Peyer's patch (tissue), 4 donors: ENCODE measurements around the gene POU2AF1. TPM values are rescaled to one million over a fixed set of nuclear protein-coding genes. Genes with fewer than 3 reads are reported as not detected.

Experiments
- DNase-seq, 3 donors: peaks; one replicate each; pipeline ENCODE4 v3.0.0-alpha.2; 2017 to 2019
- H3K27ac ChIP-seq, 4 donors: fragments of 200-600 bp; sonication (generic); one replicate each; pipeline ENCODE4 v1.5.1; 2016 to 2019
- H3K27me3 ChIP-seq, 2 donors: fragments of 200-600 bp; sonication (generic); one replicate each; pipeline ENCODE4 v1.5.1; 2019
- H3K36me3 ChIP-seq, 3 donors: fragments of 200-600 bp; sonication (generic); one replicate each; pipeline ENCODE4 v1.5.1; 2016 to 2019
- H3K4me1 ChIP-seq, 4 donors: fragments of 200-600 bp; sonication (generic); one replicate each; pipeline ENCODE4 v1.5.1; 2016 to 2019
- H3K4me3 ChIP-seq, 4 donors: fragments of 200-600 bp; sonication (generic); 1 replicate in 3 of 4; 2 replicates in 1 of 4; pipeline ENCODE4 v1.5.1; 2016 to 2019; ENCODE audit warnings: mild to moderate bottlenecking in 1 of 4
- H3K9me3 ChIP-seq, 4 donors: fragments of 200-600 bp; sonication (generic); one replicate each; pipeline ENCODE4 v1.5.1; 2016 to 2019; ENCODE audit warnings: mild to moderate bottlenecking in 1 of 4
- POLR2A ChIP-seq, 2 donors: fragments of 450-650 bp; IDR thresholded peaks; one replicate each; pipeline ENCODE4 v1.5.1; 2017; ENCODE audit warnings: antibody characterized with exemption in 2 of 2, mild to moderate bottlenecking in 2 of 2, moderate library complexity in 2 of 2
- total RNA-seq, 4 donors: library from RNA; depleted of rRNA; stranded (reverse); fragments of >200 nt; gene quantifications; one replicate each; pipeline ENCODE4 v1.1.0, GENCODE V29; 2016
- TF ChIP-seq, protein P1 (sequence below), 6 experiments: fragments of 450-650 bp in 4 of 6; fragments of 200-600 bp in 2 of 6; sonication (generic) in 1 of 6; IDR thresholded peaks; one replicate each; pipeline ENCODE4 v1.5.1; 2017 to 2019; ENCODE audit warnings: antibody characterized with exemption in 6 of 6, mild to moderate bottlenecking in 3 of 6, moderate library complexity in 1 of 6

The POU2AF1 gene
- total RNA-seq, 4 donors from 2014 or later: 5.0 to 33.0 (median 5.4) TPM

DNA sequence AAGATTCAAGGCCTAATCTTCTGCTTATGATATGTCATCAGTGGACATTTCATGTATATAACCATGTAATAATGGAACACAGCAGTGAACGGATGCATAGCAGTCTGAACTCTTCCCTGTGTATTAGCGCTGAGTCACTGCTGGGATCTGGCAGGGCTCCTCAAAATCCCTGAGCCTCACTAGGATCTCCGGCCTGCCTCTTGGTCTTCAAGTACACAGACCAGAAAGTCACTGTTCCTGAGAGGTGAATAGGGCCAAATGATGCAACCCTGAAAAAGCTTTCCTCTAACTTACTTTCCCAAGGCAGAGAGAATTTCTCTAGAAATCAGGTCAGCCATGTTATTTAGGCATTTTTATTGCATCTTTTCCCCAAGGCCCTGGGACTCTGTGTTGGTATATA, 35.0 kb downstream of the POU2AF1 start:
- H3K36me3 ChIP-seq: no peaks in the 10 kb centered on the region
- H3K27me3 ChIP-seq: no peaks in the 10 kb centered on the region
- no peaks in the 10 kb centered on the region for H3K9me3 ChIP-seq
- no peak overlapping the region for H3K4me3 ChIP-seq
- no peak overlapping the region for H3K27ac ChIP-seq
- no peak for TF ChIP-seq POLR2A (IDR thresholded peaks at IDR 0.05)
- TF ChIP-seq, protein P1, sequence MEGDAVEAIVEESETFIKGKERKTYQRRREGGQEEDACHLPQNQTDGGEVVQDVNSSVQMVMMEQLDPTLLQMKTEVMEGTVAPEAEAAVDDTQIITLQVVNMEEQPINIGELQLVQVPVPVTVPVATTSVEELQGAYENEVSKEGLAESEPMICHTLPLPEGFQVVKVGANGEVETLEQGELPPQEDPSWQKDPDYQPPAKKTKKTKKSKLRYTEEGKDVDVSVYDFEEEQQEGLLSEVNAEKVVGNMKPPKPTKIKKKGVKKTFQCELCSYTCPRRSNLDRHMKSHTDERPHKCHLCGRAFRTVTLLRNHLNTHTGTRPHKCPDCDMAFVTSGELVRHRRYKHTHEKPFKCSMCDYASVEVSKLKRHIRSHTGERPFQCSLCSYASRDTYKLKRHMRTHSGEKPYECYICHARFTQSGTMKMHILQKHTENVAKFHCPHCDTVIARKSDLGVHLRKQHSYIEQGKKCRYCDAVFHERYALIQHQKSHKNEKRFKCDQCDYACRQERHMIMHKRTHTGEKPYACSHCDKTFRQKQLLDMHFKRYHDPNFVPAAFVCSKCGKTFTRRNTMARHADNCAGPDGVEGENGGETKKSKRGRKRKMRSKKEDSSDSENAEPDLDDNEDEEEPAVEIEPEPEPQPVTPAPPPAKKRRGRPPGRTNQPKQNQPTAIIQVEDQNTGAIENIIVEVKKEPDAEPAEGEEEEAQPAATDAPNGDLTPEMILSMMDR (IDR thresholded peaks at IDR 0.05): no peak
- H3K4me1 ChIP-seq: no peaks in the 10 kb centered on the region
- DNase-seq: no peak

DNA sequence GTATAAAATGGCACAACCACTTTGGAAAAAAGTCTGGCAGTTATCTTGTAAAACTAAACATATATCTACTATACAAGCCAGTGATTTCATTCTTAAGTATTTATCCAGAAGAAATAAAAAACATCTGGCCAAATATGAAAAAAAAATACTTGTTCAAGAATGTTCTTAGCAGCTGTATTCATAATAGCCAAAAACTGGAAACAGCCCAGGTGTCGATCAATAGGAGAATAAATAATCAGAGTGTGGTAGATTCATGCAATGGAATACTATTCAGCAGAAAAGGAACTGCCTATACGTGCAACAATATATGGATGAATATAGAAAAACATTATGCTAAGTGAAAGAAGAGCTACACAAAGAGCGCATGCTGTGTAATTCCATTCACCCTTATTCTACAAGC, 36.7 kb downstream of the POU2AF1 start:
- H3K36me3 ChIP-seq: no peaks in the 10 kb centered on the region
- no peak for DNase-seq
- TF ChIP-seq, protein P1 (IDR thresholded peaks at IDR 0.05): no peak
- TF ChIP-seq POLR2A (IDR thresholded peaks at IDR 0.05): no peak
- H3K27me3 ChIP-seq: no peaks in the 10 kb centered on the region
- no peak overlapping the region for H3K4me3 ChIP-seq
- no peaks in the 10 kb centered on the region for H3K9me3 ChIP-seq
- H3K4me1 ChIP-seq: no peaks in the 10 kb centered on the region
- no peak overlapping the region for H3K27ac ChIP-seq

DNA sequence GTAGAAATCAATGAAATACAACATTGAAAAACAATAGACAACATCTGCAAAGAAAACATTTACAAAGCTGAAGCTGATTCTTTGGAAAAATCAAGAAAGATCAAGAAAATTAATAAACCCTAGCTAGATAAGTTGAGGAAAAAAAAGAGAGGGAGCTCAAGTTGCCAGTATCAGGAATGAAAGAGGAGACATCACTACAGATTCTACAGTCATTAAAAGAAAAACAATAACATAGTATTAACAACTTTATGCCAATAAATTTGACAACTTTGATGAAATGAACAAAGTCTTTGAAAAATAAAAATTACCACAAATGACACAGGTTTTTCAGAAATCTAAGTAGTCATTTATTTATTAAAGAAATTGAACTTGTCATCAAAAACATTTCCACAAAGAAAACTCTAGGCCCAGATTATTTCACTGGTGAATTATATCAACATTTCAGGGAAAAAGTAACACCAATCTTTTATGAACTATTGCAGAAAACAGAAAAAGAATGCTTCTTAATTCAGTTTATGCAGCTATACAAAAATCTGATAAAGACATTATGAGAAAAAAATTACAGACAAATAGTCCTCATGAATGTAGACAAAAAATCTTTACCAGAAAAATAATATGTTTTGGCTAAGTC, 39.2 kb downstream of the POU2AF1 start:
- no peak for DNase-seq
- Histone ChIP-seq H3K9me3 (no peaks in the 10 kb centered on the region), H3K4me3 (no peak overlapping the region), H3K27ac (no peak overlapping the region), H3K4me1 (peaks cover 0 to 15% (median 0%) of the 10 kb centered on the region in 4 donors), H3K27me3 (no peaks in the 10 kb centered on the region), H3K36me3 (no peaks in the 10 kb centered on the region)
- no peak for TF ChIP-seq POLR2A (IDR thresholded peaks at IDR 0.05)
- TF ChIP-seq, protein P1 (IDR thresholded peaks at IDR 0.05): no peak

DNA sequence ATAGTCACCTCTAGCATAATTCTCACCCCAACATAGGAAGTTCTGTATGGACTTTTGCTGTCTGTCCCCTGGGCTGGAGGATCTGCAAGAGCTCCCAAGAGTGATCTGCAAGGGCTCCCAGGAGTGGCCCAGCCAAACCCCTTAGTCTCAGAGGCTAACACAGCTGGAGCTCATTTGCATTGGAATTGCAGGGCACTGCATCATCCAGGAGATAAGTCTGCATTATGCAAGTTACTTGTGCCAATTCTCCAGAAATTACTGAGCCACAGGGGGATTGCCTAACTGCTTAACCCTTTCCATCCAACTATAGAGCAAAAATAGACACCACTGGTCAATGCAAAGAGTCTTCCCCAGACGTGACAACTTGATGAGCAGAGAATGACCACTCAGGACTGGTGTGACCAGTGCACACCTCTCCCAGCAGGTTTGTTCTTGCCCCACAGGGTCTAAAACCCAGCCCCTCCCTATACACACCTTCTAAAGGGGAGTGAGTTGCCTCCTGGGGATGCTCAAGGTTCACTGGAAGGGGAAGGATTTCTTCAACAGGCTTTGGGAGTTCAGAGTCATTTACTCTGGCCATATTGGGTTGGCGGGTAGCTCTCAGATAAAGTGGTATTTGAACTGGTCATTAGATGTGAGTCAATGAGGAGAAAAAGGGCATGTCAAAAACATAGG, 42.4 kb downstream of the POU2AF1 start:
- Histone ChIP-seq H3K9me3 (no peaks in the 10 kb centered on the region), H3K27ac (no peak overlapping the region), H3K36me3 (no peaks in the 10 kb centered on the region), H3K4me3 (no peak overlapping the region), H3K27me3 (no peaks in the 10 kb centered on the region), H3K4me1 (peaks cover 0 to 25% (median 2%) of the 10 kb centered on the region in 4 donors)
- TF ChIP-seq, protein P1 (IDR thresholded peaks at IDR 0.05): no peak
- TF ChIP-seq POLR2A (IDR thresholded peaks at IDR 0.05): no peak
- no peak for DNase-seq

DNA sequence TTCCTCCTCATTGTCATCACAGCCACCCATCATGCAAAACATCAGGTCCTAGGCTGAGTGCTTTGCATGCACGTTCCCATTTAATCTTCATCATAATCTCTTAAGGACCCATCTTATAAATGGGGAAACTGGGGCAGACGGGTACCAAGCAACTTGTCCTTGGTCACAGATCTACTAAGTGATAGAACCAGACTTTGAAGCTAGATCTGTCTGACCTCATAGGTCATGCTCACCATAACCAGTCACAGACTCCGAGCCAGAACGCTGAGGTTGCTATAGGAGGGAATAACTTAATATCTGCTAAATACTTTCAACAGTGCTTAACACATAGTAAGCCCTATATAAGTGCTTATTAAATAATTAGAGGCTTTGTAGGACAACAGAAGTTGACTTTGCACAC, 43.0 kb downstream of the POU2AF1 start:
- TF ChIP-seq POLR2A (IDR thresholded peaks at IDR 0.05): no peak
- TF ChIP-seq, protein P1 (IDR thresholded peaks at IDR 0.05): no peak
- Histone ChIP-seq H3K4me3 (no peak overlapping the region), H3K27ac (peak overlapping the region in 1 of 4 donors; percentile 47), H3K9me3 (no peaks in the 10 kb centered on the region), H3K36me3 (no peaks in the 10 kb centered on the region), H3K27me3 (no peaks in the 10 kb centered on the region), H3K4me1 (peaks cover 0 to 25% (median 2%) of the 10 kb centered on the region in 4 donors)
- DNase-seq: no peak
